Measurements from ENCODE around the gene FAM124B.
"Not testable (repeated sequence)": the region's sequence is repeated elsewhere in the genome, so short reads cannot be mapped to it uniquely, and the experiment has no call there.

The FAM124B gene

DNA sequence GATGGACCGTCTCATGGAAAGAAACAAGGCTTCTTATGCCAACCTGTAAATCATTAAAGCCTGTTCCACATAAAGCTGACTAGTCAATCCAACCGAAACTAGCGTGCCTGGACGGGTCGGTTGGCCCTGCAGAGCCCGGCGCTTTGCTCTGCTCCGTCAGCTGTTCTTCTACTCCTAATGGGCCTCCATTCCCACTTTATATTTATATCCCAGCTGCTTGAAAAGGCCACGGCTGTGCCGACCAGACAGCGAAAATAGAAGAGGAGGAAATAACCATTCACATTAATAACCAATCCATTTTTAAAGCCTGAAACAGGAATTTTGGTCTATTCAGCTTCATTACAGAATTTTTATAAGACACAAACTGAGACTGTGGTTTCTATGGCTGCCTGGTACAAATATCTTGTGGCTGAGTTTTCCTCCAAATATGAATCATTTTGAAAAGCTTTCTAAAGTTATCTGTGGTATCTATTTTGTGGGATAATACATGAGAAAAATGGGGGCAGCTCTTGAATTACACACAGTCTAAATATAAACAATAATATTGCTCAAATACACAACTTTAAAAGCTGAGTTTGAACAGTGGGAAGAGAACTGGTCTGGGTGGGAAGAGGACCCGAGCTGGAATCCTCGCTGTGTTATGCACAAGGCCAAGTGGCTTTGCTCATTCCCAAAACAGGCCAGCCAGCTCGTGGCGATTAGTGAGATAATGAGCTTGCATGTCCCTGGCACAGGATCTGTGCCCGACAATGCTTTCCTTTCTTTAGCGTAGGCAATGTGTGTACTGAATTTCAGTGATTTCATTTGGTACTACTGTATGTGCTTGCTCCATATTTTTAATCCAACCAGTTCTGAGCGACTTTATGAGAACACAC lies 10.5 kb upstream of the FAM124B start:
- no peak for DNase-seq

DNA sequence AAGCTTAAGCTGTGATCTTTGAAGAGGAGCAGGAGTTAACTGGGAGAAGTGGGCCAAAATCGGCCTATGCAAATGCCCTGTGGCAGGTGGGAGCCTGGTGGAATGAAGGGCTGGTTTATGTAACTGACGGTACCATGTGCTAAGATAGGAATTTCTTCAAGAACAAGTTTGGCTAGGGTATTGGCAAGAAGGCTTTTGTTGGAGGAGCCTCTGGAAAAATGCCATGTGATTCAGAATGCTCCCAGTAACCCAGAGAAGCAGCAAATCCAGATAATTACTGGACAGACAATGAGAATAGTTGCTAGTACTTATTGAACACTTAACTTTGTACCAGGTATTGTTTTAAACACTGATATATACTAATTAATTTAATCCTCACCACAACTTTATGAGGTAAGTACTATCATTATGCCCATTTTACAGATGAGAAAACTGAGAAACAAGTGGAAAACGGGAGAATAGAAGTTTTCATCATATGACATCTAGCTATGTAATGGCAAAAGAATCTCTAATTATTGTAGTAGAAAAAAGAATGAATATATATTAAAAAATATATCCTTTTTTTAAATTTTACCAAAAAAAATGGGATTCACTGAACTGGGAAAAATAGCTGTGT lies 9.1 kb upstream of the FAM124B start:
- DNase-seq: no peak

DNA sequence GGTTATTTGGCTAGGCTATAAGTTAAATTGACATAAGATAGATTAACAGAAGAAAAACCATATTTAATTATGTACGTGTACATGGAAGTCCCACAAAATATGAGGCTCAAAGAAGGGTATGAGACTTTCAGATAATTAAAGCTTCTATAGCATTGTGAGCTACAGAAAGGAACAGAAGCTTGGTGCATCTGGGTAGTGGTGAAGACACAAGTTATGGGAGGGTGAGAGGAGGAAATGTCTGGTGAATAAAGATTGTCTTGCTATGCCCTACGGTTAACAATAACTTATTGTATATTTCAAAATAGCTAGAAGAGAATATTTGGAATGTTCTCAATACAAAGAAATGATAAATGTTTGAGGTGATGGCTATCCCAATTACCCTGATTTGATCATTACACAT lies 6.8 kb upstream of the FAM124B start:
- no peak for DNase-seq

DNA sequence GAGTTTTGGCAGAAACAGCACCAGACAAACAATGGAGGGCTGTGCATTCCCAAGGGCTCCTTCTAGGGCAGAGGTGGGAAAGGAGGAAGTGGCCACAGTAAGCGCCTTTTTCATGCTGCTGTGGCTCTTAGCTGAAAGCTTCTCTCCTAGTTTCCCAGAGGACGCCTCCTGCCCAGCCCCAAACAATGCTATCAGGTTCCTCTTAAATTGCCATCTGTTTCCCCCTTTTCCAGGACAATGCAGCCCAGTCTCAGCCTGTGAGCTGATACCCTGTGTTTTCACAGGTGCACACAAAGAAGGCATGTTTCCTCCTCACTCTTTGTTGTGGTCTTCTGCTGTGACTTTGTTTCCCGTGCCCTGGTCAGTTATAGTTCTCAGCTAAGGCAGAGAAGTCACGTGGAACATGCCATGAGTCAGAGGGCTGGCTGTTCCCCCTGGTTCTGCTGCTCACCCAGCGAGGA lies 5.4 kb upstream of the FAM124B start:
- no peak for DNase-seq

DNA sequence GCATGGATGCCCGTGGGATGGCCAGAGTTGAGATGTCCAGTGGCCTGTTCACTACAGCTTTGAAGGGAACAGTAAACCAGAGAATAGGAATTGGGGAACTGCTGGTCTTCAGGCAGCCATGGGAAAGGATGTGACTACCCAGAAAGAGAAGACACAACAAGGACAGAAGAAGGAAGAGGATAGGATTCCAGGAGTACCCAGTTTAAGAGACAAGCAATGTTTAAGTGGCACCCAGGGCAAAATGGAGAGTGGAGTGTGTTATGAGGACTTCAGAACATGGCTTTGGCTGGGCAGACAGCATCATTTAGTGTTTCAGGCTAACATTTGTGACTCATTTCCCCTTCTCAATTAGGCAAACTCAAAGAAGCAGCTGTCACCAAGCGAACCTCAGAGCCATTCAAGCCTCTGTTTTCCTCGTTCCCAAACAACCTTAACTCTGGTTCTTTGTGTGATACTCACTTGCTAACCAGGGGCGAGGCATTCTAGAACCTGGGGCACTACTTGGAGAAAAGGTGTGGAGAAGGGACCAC lies 4.0 kb upstream of the FAM124B start:
- DNase-seq: no peak

DNA sequence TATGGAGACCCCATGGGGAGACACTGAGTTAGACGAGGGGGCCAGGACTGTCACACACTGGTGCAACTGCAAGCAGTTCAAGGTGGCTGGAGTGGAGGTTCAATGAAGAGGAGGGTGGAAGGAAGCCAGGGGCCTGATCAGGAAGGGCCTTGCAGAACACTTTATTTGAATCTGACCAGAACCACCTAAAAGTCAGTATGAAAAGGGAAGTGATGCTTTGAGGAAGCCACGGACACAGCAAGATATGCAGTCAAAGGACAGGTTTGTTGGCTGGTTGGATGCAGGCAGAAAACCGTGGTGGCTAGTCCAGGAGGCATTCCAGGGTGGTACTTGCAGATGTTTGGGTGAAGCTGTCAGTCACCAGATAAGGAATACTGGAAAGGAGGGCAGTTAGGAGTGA lies 3.5 kb upstream of the FAM124B start:
- DNase-seq: no peak

DNA sequence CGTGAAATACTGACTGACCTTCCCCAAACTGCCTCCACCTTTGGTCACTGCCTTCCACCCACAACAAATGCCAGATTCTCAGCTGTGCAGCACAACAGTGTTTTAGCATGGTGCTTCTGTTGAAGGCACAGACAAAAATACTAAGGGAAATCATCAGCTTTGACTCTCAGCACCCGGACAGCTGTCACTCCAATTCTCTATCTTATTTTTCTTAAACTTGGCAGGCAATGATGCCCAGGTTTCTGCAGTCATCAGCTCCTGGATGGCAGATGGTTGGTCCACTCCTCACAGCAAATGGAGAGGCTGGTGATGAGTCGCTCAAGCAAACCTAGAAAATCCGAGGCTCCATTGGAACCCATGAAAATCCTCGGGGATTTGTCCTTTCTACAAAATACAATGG lies 2.9 kb upstream of the FAM124B start:
- no peak for DNase-seq

DNA sequence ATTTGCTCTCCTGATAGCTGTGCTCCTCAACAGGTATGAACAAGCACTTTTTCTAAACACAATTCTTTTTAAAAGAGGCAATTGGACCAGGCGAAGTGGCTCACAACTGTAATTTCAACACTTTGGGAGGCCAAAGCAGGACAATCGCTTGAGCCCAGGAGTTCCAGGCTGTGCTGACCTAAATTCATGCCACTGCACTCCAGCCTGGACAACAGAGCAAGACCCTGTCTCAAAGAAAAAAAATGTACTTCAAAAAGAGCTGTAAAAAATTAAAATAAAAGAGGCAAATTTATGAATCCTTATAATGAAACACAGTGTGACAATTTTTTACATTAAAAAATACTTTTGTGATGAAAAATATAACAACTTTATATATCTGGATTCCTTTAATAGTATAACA lies 1.8 kb upstream of the FAM124B start:
- DNase-seq: no peak

DNA sequence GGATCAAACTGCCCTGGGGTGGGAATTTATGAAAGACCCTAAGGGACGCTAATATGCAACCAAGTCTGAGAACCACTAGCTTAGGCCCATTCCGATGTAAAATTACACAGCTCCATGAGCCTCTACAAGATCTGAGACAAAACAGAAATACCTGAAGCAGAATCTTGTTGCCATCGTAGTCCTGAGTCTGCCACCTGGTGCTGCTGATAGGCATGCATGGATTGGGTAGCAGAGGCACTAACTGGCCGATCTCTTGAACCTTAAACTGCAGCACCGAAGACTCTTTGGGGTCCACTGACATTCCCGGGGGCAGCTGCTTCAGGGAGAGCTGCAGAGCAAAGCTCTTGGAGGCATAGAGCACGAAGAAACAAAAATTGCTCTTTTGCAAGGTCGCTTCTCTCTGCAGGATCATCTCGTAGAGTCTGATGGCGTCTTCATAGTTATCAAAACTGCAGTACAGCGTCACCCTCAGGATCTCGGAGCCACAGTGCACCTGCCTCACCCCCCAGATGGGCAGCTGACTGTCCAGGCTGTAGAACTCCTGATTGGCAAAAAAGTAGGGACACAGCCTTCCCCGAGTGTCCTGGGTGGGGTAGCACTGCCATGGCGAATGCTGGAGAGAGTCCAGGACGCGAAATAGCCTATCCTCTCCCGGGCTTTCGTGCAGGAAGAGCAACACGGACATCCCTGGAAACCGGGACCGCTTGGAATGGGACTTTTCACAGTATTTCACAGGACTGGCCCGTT lies 848 bp downstream of the FAM124B start:
- no peak for DNase-seq

DNA sequence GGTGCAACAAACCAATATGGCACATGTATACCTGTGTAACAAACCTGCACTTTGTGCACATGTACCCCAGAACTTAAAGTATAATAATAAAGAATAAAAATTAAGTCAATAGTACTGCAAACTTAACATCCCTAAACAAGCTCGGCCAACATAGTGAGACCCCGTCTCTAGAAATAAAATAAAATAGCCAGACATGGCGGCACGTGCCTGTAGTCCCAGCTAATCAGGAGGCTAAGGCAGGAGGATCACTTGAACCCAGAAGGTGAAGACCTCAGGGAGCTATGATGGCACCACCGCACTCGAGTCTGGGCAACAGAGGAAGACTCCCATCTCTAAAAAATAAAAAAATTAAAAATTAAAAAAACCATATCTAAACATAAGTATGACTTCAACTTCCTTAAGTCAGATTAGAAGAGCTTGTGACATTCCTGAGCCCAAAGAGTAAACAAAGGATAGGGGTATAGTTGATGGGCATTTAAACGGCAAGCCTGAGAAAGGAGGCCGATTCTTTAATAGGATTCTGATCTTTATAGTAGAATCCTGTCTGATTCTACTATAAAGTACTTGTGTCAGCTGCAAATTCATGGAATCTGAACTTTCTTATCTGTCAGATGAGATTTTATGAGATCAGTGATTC lies 1.6 kb downstream of the FAM124B start:
- DNase-seq: no peak

DNA sequence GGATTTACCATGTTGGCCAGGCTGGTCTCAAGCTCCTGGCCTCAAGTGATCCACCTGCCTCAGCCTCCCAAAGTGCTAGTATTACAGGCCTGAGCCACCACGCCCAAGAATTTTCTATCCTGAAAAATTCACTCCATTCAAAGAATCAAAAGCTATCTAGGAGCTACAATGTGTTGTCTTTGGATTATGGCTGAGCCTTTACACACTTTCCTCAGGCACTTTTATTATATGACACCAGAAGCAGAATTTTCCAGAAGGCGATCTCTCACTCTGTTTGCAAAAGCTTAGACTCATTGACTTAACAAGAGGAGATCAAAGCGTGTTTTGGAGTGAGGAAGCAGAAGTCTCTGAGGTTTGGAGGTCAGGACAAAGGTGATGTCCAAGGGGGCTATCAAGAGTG lies 3.6 kb downstream of the FAM124B start:
- no peak for DNase-seq

DNA sequence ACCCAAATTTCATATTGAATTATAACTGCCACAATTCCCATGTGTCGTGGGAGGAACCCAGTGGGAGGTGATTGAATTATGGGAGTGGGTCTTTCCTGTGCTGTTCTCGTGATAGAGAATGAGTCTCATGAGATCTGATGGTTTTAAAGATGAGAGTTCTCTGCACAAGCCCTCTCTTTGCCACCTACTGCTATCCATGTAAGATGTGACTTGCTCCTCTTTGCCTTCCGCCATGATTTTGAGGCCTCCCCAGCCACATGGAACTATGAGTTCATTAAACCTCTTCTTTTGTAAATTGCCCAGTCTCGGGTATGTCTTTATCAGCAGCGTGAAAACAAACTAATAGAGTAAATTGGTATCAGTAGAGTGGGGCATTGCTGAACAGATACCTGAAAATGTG lies 4.8 kb downstream of the FAM124B start:
- not testable (repeated sequence) for DNase-seq

DNA sequence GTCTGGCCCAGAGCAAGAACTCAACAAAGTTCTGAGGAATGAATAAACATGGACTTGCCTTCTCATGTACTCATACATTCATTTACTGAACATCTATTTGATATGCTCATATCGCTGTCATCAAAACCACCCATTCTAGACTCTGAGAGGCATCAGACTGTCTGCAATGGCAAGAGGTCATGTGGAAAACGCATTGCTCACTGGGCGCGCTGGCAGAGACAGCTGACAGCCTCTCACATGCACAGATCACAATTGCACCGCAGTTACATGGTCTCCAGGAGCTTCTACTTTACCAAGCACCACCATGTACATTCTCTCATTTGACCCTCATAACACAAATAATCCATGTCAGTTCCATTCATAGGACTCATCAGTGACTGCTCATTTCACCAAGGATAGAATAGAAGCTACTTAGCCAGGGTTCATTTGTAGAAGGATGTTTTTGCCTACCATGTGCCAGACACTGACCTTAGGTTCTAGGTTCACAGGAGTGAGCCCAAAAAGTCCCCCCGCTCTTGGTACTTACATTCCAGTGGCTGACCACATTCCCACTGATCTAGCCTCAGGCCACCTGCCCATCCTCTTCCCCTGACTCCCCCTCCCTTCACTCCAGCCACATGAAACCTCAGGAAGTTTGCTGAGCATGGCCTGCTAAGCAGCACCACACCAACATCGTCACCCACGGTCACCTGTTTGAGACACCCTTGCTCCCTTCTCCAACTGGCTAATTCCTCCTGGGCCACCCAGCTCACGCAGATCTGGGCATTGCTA lies 6.1 kb downstream of the FAM124B start:
- DNase-seq: no peak

DNA sequence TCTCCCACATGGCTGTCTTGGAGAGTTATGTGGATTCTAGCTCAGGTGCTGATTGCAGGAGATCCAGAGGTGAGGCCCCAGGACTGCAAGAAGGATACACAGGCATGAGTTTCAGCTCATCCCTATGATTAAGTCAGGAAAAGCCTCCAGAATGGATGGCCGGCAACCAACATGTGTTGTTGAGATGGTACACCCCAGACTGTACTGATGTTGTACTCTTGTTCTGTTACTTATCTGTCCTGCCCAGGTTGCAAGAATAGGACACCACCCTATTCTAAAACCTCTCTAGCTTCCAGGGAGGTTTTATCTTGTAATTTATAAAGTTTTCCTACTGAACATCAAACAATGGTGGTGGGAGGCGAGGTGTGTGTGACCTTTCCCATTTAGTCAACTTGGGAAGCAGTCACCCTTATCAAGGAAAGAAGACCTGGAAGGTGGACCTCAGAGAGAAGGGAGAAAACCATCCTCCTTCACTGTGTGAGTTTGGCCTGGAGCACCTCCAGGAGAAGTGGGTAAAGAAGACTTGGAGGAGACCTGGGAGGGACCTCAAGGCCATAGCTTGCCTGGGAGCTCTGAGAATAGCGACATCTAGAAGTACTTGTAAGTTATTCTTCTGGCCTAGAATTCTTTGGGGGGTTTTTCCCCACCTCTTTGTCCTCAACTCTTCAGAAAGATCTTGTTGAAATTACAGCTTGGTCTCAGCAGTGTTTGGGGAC lies 8.6 kb downstream of the FAM124B start:
- DNase-seq: no peak

DNA sequence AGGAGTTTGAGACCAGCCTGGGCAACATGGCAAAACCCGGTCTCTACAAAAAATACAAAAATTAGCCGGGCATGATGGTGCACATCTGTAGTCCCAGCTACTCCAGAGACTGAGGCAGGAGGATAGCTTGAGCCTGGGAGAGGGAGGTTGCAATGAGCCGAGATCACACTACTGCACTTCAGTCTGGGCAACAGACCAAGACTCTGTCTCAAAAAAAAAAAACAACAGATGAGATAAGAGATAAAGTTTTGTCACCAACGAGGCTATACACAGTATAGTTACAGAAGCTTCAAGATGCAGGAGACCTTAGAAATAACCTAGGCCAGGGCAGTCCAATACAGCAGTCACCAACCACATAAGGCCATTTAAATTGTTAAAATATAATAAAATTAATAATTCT lies 9.4 kb downstream of the FAM124B start:
- no peak for DNase-seq

DNA sequence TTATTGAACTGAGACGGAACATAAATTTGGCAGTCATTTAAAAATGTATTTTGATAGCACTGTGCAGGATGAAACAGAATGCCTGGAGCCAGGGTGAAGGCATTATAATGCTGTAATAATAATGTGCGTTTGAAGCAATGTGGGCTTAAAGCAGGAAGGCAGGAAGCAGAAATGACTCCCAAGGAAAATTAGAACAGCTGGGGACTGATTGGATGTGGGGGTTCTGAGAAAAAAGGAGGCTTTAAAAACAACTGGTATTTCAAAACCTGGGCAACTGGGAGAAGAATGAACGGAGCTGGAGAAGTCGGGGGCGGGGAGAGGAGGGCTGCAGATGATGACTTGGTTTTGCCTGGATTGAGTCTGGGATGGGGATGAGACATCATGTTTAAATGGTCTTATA lies 12.6 kb downstream of the FAM124B start:
- DNase-seq: no peak

DNA sequence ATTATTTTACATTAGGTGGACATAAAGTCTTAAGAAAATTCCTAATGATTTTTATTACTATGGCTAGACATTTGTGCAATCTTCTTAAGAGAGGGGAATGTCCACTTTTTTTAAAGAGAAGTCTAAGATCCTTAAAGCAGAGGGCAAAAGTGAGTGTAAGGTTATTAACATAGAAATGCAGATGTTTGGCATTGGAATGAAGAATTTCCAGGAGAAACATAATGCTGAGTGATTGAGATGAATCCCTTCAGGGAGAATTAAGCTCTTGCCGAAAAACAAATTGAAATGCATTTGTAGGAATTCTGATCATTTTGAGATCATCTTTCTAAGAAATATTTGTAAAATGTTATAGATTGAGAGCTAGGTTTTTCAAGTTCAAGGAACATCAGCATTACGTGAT lies 15.0 kb downstream of the FAM124B start:
- DNase-seq: no peak

DNA sequence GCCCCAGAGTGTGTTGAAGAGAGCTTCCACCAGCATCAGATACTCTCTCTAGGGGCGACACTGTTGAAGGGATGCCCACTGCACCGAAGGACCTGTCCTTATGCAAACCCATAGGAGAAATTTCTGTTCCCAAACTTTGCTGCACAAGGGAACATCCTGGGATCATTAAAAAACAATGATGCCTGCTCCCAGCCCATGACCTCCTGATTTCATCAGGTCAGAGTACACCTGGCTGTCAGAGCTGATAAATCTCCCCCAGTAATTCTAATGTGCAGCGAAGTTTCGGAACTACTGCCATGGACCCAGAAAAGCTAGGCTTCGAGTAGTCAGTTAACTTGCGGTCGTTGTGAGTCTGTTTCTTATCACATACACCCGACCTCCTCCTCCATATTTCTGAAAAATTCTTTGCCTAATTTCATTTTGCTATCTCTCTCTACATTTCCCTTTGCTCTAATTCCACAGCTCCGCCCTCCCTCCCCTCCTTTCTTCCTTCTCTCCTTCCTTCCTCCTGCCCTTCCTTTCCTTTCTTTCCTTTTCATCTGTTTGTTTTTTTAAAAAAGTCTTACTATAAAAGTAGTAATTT lies 18.8 kb downstream of the FAM124B start:
- no peak for DNase-seq

DNA sequence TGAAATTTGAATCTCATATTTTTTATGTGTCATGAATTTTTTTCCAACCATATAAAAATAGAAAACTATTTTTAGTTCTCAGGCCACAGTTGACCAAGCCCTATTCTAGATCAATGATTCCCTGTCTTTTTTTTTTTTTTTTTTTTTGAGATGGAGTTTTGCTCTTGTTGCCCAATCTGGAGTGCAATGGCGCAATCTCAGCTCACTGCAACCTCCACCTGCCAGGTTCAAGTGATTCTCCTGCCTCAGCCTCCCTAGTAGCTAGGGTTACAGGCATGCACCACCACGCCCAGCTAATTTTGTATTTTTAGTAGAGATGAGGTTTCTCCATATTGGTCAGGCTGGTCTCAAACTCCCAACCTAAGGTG lies 19.6 kb downstream of the FAM124B start:
- not testable (repeated sequence) for DNase-seq

DNA sequence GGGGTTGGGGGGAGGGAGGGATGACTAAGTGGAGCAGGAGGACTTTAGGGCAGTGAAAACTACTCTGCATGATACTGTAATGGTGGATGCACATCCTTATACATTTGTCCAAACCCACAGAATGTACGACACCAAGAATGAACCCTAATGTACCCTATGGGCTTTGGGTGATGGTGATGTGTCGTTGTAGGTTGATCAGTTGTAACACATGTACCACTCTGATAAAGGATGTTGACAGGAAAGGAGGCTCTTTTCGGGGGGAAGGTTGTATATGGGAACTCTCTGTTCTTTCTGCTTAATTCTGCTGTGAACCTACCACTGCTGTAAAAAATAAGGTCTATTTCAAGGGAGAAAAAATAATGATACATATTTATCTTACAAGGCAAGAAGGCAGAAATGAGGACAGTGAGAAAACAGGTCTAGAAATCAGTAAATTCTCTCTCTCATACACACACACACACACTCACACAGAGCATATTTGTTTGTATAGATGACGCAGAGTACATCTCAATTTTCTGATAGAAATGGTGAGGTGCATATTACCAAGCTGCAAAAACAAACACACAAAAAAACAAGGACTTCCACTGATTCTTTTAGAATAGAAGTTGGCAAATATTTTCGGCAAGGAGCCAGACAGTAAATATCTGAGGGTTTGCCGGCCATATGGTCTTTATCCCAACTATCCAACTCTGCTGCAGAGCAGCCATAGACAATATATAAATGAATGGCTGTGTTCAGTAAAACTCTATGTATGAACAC lies 20.2 kb downstream of the FAM124B start:
- peak; percentile 27 for DNase-seq

Measured in NCI-H1092 treated with DMSO at 0.1 percent for 48 hours (cell line).